Measurements from ENCODE around the gene NLRP1. TPM values are rescaled to one million over a fixed set of nuclear protein-coding genes. Genes with fewer than 3 reads are reported as not detected.

The NLRP1 gene
- total RNA-seq, 1 donor from 2014 or later, result 48.1 TPM

GRCh38 chr17:5499476-5500231 lies 84.7 kb downstream of the NLRP1 start:
- Histone ChIP-seq H3K27me3 (ENCODE audit: insufficient read depth, low read length) (no peaks in the 10 kb centered on the region), H3K27ac (ENCODE audit: low read depth, low read length) (peak overlapping the region; percentile 47), H3K4me1 (ENCODE audit: insufficient read depth, low read length) (peaks cover 5% of the 10 kb centered on the region), H3K4me2 (ENCODE audit: low read length) (peak overlapping the region; percentile 93), H3K9ac (ENCODE audit: low read length) (peak overlapping the region; percentile 81), H2AFZ (ENCODE audit: low read depth, low read length) (peak overlapping the region; percentile 87), H3K4me3 (ENCODE audit: insufficient read depth, low read depth, low read length) (peak overlapping the region; percentile 74), H4K20me1 (ENCODE audit: insufficient read depth, low read length) (no peaks in the 10 kb centered on the region), H3K9me3 (ENCODE audit: insufficient read depth, low read depth, low read length) (no peaks in the 10 kb centered on the region), H3K36me3 (ENCODE audit: insufficient read depth, low read length) (no peaks in the 10 kb centered on the region), H3K79me2 (ENCODE audit: insufficient read depth, low read length) (no peaks in the 10 kb centered on the region)
- Mint-ChIP-seq H3K4me1 (ENCODE audit: low read depth, unreplicated experiment) (peaks cover 3% of the 10 kb centered on the region), H3K4me3 (ENCODE audit: unreplicated experiment) (peak overlapping the region; percentile 94), H3K9me3 (ENCODE audit: unreplicated experiment) (peaks cover 10% of the 10 kb centered on the region), H3K36me3 (ENCODE audit: low read depth, unreplicated experiment) (peaks cover 5% of the 10 kb centered on the region), H3K27ac (ENCODE audit: unreplicated experiment) (no peak overlapping the region), H3K27me3 (ENCODE audit: low read depth, unreplicated experiment) (peaks cover 17% of the 10 kb centered on the region)
- TF ChIP-seq EZH2 (IDR thresholded peaks at IDR 0.05; ENCODE audit: insufficient read depth, low read length) (no peak), CTCF (IDR thresholded peaks at IDR 0.05; ENCODE audit: insufficient read depth, low read depth, low read length) (no peak)
- DNase-seq (ENCODE audit: low read depth) (no peak), FAIRE-seq (no peak)

- Histone ChIP-seq H3K9ac (ENCODE audit: low read length) (no peak overlapping the region), H3K27me3 (ENCODE audit: insufficient read depth, low read length) (no peaks in the 10 kb centered on the region), H4K20me1 (ENCODE audit: insufficient read depth, low read length) (no peaks in the 10 kb centered on the region), H3K79me2 (ENCODE audit: insufficient read depth, low read length) (peaks cover 16% of the 10 kb centered on the region), H3K27ac (ENCODE audit: low read depth, low read length) (no peak overlapping the region), H3K4me3 (ENCODE audit: insufficient read depth, low read depth, low read length) (no peak overlapping the region), H2AFZ (ENCODE audit: low read depth, low read length) (no peak overlapping the region), H3K9me3 (ENCODE audit: insufficient read depth, low read depth, low read length) (peaks cover 11% of the 10 kb centered on the region), H3K4me2 (ENCODE audit: low read length) (no peak overlapping the region), H3K36me3 (ENCODE audit: insufficient read depth, low read length) (peaks cover 17% of the 10 kb centered on the region), H3K4me1 (ENCODE audit: insufficient read depth, low read length) (no peaks in the 10 kb centered on the region)
- peaks cover 4% of the 10 kb centered on the region for H3K4me1 Mint-ChIP-seq (ENCODE audit: low read depth, unreplicated experiment)
- peaks cover 28% of the 10 kb centered on the region for H3K36me3 Mint-ChIP-seq (ENCODE audit: low read depth, unreplicated experiment)
- no peak for FAIRE-seq
- TF ChIP-seq CTCF (IDR thresholded peaks at IDR 0.05; ENCODE audit: insufficient read depth, low read depth, low read length) (no peak), EZH2 (IDR thresholded peaks at IDR 0.05; ENCODE audit: insufficient read depth, low read length) (no peak)
- peaks cover 4% of the 10 kb centered on the region for H3K27me3 Mint-ChIP-seq (ENCODE audit: low read depth, unreplicated experiment)
- no peak overlapping the region for H3K27ac Mint-ChIP-seq (ENCODE audit: unreplicated experiment)
- DNase-seq (ENCODE audit: low read depth), result no peak
- peak overlapping the region; percentile 35 for H3K4me3 Mint-ChIP-seq (ENCODE audit: unreplicated experiment)
- peaks cover 14% of the 10 kb centered on the region for H3K9me3 Mint-ChIP-seq (ENCODE audit: unreplicated experiment)
Observed at GRCh38 chr17:5492970-5493369, 91.3 kb downstream of the NLRP1 start.

- FAIRE-seq (no peak), DNase-seq (ENCODE audit: low read depth) (no peak)
- no peak overlapping the region for H3K4me3 ChIP-seq (ENCODE audit: insufficient read depth, low read depth, low read length)
- no peaks in the 10 kb centered on the region for H3K27me3 ChIP-seq (ENCODE audit: insufficient read depth, low read length)
- H2AFZ ChIP-seq (ENCODE audit: low read depth, low read length), result no peak overlapping the region
- H3K27ac Mint-ChIP-seq (ENCODE audit: unreplicated experiment), result no peak overlapping the region
- no peak overlapping the region for H3K9ac ChIP-seq (ENCODE audit: low read length)
- H3K9me3 ChIP-seq (ENCODE audit: insufficient read depth, low read depth, low read length), result peaks cover 11% of the 10 kb centered on the region
- peaks cover 7% of the 10 kb centered on the region for H3K9me3 Mint-ChIP-seq (ENCODE audit: unreplicated experiment)
- TF ChIP-seq EZH2 (IDR thresholded peaks at IDR 0.05; ENCODE audit: insufficient read depth, low read length), result no peak
- TF ChIP-seq CTCF (IDR thresholded peaks at IDR 0.05; ENCODE audit: insufficient read depth, low read depth, low read length), result no peak
- H3K4me1 ChIP-seq (ENCODE audit: insufficient read depth, low read length), result peaks cover 7% of the 10 kb centered on the region
- H3K27ac ChIP-seq (ENCODE audit: low read depth, low read length), result no peak overlapping the region
- H3K4me1 Mint-ChIP-seq (ENCODE audit: low read depth, unreplicated experiment), result peaks cover 4% of the 10 kb centered on the region
- no peaks in the 10 kb centered on the region for H4K20me1 ChIP-seq (ENCODE audit: insufficient read depth, low read length)
- H3K79me2 ChIP-seq (ENCODE audit: insufficient read depth, low read length), result peaks cover 50% of the 10 kb centered on the region
- peaks cover 27% of the 10 kb centered on the region for H3K36me3 ChIP-seq (ENCODE audit: insufficient read depth, low read length)
- H3K27me3 Mint-ChIP-seq (ENCODE audit: low read depth, unreplicated experiment), result no peaks in the 10 kb centered on the region
- peaks cover 28% of the 10 kb centered on the region for H3K36me3 Mint-ChIP-seq (ENCODE audit: low read depth, unreplicated experiment)
- no peak overlapping the region for H3K4me3 Mint-ChIP-seq (ENCODE audit: unreplicated experiment)
- no peak overlapping the region for H3K4me2 ChIP-seq (ENCODE audit: low read length)
Observed at GRCh38 chr17:5488752-5489151, 95.6 kb downstream of the NLRP1 start.

Data from astrocyte (in vitro differentiated cells and primary cell).